Hindlimb muscle (tissue), 1 donor: Measurements from ENCODE around the gene SH3BP4. TPM values are rescaled to one million over a fixed set of nuclear protein-coding genes. Genes with fewer than 3 reads are reported as not detected.

Source experiments
- DNase-seq: peaks from one replicate; pipeline ENCODE4 v3.0.0-alpha.2; 2013
- polyA plus RNA-seq: library from polyadenylated mRNA; unstranded; fragments of 120-200 nt; gene quantifications from one replicate; pipeline ENCODE4 v1.2.1, GENCODE V29; 2013; ENCODE audit not compliant: insufficient read length

Gene SH3BP4, protein sequence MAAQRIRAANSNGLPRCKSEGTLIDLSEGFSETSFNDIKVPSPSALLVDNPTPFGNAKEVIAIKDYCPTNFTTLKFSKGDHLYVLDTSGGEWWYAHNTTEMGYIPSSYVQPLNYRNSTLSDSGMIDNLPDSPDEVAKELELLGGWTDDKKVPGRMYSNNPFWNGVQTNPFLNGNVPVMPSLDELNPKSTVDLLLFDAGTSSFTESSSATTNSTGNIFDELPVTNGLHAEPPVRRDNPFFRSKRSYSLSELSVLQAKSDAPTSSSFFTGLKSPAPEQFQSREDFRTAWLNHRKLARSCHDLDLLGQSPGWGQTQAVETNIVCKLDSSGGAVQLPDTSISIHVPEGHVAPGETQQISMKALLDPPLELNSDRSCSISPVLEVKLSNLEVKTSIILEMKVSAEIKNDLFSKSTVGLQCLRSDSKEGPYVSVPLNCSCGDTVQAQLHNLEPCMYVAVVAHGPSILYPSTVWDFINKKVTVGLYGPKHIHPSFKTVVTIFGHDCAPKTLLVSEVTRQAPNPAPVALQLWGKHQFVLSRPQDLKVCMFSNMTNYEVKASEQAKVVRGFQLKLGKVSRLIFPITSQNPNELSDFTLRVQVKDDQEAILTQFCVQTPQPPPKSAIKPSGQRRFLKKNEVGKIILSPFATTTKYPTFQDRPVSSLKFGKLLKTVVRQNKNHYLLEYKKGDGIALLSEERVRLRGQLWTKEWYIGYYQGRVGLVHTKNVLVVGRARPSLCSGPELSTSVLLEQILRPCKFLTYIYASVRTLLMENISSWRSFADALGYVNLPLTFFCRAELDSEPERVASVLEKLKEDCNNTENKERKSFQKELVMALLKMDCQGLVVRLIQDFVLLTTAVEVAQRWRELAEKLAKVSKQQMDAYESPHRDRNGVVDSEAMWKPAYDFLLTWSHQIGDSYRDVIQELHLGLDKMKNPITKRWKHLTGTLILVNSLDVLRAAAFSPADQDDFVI
- polyA plus RNA-seq, result 19.4 TPM

- peak; percentile 71 for DNase-seq
Observed at GRCh38 chr2:234951664-234952269, at the start of gene SH3BP4. Gene SH3BP4, plus strand, starts transcription at chr2:234952017. Its CDS starts 82,986 bp downstream, at chr2:235035003.

DNA sequence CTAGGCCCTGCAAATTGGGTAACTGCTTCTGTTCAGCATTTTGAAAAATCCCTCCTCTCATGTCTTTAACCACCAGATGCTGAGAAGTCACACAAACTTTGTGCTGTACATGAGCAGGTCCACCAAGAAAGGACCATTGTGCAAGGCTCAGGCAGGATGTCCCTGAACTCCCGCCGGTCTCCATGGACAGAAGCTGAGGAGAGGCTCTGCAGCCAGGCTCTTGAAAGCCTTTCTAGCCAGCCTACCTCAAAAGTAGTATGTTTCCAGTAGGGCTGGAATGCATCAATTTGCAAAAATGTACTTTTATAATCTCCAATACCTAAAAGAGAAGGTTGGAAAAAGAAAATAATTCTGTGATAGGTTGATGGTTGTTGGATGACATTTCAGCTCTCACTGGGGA, 47.0 kb upstream of the SH3BP4 start:
- no peak for DNase-seq

DNA sequence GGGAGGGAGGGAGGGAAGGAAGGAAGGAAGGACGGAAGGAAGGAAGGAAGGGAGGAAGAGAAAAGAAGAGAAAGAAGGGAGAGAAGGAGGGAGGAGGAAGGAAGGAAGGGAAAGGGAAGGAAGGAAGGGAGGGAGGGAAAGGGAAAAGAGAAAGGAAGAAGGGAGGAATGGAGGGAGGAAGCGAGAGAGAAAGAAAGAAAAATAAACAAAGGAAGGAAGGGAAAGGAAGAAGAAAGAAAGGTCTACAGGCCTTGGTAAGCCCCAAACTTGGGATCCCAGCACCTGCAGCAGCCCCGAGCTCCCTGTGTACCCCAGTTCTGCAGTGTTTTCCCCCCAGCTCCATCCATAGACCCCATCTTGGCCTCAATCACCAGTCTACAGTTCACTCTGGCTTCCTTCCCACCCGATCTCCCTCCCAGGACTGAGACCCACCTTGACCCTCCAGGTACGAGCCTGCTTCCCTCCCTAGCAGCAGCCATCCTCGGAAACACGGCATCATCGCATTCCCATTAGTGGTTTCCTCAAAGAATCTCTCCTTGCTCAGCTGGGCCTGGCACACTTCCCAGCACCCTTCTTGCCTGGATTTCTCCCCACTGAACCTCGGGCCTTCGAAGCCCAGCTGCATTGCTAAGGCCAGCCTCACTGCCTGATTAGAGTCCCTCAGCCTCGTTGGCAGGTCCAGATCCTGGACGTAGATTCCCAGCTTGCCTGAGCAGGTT, 46.1 kb upstream of the SH3BP4 start:
- no peak for DNase-seq

DNA sequence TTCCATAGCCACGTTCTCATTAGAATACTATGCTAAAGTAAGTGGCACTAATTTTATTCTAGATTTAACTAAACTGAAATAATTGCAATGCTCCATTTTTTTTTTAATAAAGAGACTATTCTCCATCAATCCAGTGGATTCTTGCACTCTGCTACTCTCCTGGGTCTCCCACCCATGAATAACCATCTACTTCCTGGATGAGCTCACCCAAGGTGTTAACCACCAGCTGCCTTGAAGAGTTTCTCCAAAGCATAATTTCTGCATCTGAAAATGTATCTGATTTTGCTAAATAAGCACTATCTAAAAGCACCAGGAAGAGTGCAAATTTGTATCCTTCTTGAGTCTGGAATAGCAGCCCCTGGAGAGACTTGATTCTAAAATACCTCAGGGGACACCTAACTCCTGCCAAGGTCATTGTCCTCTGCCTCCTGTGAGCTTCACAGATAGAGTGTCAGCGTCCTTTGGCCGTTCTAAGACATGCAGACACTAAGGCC, 41.6 kb upstream of the SH3BP4 start:
- no peak for DNase-seq

- DNase-seq, result no peak
Observed at GRCh38 chr2:234911271-234911670, 40.5 kb upstream of the SH3BP4 start.

- DNase-seq, result no peak
Observed at GRCh38 chr2:234912437-234912836, 39.4 kb upstream of the SH3BP4 start.

DNA sequence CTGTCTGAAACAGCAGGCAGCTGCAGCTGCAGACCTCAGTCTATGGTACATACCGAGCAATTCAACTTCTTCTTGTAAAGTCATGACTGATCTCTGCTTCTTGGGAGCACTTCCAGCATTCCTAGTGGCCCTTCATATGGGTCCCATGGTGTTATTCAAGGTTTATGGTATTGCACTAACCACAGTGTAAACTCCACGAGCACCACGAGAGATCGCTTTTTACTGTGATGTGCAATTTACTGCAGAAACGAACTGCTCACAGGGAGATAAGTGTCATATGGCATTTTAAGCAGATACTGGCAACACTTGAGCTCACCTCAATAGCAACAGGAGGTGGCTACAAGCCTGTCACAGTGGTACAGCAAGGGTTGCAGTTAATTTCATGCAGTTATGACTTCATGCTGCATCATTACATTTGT, 38.6 kb upstream of the SH3BP4 start:
- DNase-seq, result no peak

- DNase-seq, result no peak
Observed at GRCh38 chr2:234914371-234915154, 37.3 kb upstream of the SH3BP4 start.

- DNase-seq, result no peak
Observed at GRCh38 chr2:234916674-234917073, 35.1 kb upstream of the SH3BP4 start.

- DNase-seq, result no peak
Observed at GRCh38 chr2:234917211-234917975, 34.4 kb upstream of the SH3BP4 start.

DNA sequence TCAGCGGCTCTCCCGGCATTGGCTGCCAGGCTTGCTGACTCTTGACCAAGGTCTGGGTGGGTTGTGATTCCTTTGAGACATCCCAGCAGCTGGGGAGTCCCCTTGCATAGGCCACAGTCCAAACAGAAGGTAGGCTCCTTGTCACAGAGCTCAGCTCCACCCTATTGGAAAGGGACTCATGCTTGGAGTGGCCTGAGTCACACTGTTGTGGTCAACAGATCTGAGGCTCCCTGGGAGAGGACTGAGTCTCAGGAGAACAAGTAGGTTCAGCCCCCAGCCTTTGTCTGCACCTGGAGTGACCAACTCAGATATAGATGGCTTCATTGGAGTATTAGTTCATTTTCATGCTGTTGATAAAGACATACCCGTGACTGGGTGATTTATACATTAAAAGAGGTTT, 32.1 kb upstream of the SH3BP4 start:
- no peak for DNase-seq

- no peak for DNase-seq
Observed at GRCh38 chr2:234920836-234921235, 31.0 kb upstream of the SH3BP4 start.

GRCh38 chr2:234929002-234929401, 22.8 kb upstream of the SH3BP4 start:
- no peak for DNase-seq

DNA sequence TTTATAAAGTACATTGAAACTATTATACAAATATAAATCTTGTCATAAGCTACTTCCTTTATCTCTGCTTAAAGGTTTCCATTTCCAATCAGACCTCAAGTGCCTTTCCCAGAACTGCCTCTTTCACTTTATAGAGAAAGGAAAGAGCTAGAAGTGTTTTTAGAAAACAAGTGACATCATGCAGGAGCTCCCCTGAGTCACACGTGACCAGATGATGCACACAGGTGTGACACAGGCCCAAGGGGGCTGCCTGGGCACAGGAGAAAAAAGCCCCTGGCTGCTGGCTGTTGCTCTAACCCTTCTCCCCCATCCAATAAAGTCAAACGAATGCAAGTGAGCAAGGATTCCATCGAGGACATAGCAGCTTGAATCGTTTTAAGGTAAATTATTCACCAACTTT, 21.4 kb upstream of the SH3BP4 start:
- DNase-seq, result no peak

- DNase-seq, result no peak
Observed at GRCh38 chr2:234931371-234931770, 20.4 kb upstream of the SH3BP4 start.

DNA sequence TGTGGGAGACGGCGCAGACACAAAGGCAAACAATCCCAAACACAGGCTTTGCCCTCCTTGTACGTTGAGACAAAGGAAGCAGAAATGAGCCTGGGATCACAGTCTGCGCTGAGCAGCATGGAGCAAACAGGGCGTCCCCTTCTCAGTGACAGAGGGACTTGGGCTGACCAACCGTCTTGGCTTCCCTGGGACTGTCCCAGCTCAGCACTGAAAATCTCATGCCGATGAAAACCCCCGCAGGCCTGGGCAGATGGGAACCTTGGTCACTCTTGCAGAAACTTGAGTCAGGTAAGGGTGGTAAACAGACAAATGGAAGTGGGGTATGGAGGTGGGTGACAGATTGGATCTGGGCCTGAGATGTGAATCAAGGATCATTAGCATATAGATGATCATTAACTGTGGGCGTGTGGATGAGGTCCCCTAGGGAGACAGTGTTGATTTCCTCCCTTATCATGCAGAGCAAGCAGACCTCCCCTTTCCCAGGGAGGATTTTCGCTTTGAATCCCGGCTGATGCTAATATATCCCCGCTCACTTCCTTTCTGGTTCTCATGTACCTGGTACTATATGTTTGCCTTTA, 19.1 kb upstream of the SH3BP4 start:
- DNase-seq, result no peak

DNA sequence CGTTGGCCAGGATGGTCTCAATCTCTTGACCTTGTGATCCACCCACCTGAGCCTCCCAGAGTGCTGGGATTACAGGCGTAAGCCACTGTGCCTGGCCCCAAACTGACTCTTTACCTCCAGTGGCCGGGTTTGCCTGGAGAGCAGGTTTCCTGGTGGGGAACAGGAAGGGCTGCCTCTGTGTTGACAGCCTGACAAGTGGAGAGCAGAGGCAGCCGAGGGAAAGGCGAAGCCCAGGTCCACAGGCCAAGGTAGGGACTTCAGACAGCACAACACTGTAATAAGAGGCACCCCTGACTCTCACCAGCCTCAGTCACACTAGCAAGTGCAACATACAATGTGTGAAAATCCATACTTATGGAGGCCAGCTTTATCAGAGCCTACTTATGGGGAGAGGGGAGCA, 16.5 kb upstream of the SH3BP4 start:
- no peak for DNase-seq

- no peak for DNase-seq
Observed at GRCh38 chr2:234939576-234939975, 12.2 kb upstream of the SH3BP4 start.

DNA sequence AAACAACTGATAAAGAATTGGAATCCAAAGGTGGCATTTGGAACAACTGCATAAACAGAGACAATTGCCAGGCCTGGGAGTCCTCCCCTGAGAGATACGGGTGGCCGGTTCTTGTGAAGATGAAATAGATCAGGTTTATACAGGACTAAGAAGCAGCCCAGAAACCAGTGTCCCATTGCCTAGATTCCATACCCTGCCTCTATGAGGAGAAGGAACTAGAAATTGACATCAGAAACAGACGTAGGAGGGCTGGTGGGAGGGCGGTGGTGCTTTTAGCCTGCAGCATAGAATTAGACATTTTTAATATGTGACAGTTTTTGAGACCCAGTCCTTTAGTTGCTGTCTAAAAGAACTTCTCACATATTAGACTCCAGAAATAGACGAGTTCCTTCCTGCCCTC, 11.8 kb upstream of the SH3BP4 start:
- no peak for DNase-seq

- no peak for DNase-seq
Observed at GRCh38 chr2:234940527-234940926, 11.3 kb upstream of the SH3BP4 start.
